Measurements from ENCODE around the gene HPSE.

HPSE gene

GRCh38 chr4:83250687-83251446 lies 83.8 kb downstream of the HPSE start:
- DNase-seq (ENCODE audit: low read depth in 1 of 2, low spot score in 1 of 2): no peak

GRCh38 chr4:83248486-83248885 lies 86.2 kb downstream of the HPSE start:
- DNase-seq (ENCODE audit: low read depth in 1 of 2, low spot score in 1 of 2): no peak

- DNase-seq (ENCODE audit: low read depth in 1 of 2, low spot score in 1 of 2): no peak
Measured at GRCh38 chr4:83247415-83248357, 87.0 kb downstream of the HPSE start.

All from activated CD4-positive, alpha-beta T cell treated with anti-CD3 and anti-CD28 coated beads, Interleukin-2, amount 50 U/mL, for 24 hours (primary cell).